ENCODE measurements around the gene VSIG8. TPM values are rescaled to one million over a fixed set of nuclear protein-coding genes. Genes with fewer than 3 reads are reported as not detected.
"Not testable (repeated sequence)": the region's sequence is repeated elsewhere in the genome, so short reads cannot be mapped to it uniquely, and the experiment has no call there.

The VSIG8 gene
- total and polyA plus RNA-seq, 9 of the 15 experiments (the other 6 are each of a cell fraction or from before 2014, with no cell fraction given) = not detected

- no peaks in the 10 kb centered on the region for H3K36me3 ChIP-seq (ENCODE audit: control insufficient read depth, insufficient read depth, low read length)
- no peak for DNase-seq (ENCODE audit: extremely low read depth in 1 of 4, low spot score in 3 of 4)
- no peak overlapping the region for H3K4me3 ChIP-seq
- peaks cover 16 to 45% of the 10 kb centered on the region in 2 experiments for H3K4me1 ChIP-seq (replicated peaks in 1 of 2; ENCODE audit: control insufficient read depth in 2 of 2, insufficient read depth in 2 of 2, low read length in 2 of 2)
- H3K9me3 ChIP-seq (replicated peaks; ENCODE audit: control insufficient read depth, insufficient read depth, low read depth, low read length) = no peaks in the 10 kb centered on the region
- no peak for ATAC-seq
- no peak for TF ChIP-seq ZNF408 (CRISPR knock-in tag; IDR thresholded peaks at IDR 0.05; ENCODE audit: low read depth)
- TF ChIP-seq CTBP1 (IDR thresholded peaks at IDR 0.05; ENCODE audit: borderline replicate concordance) = no peak
- no peak for TF ChIP-seq BCL6 (CRISPR knock-in tag; IDR thresholded peaks at IDR 0.05)
- H3K9ac ChIP-seq (ENCODE audit: insufficient read depth in 1 of 2, low read depth in 2 of 2, low read length in 2 of 2) = no peak overlapping the region
- in situ Hi-C loops (cut with MboI) (no loop called here), intact Hi-C loops (cut with micrococcal nuclease) (no loop called here)
- ChIA-PET CTCF (ENCODE audit: low intra/inter-chr PET ratio) (no interaction called here), POLR2A (interaction anchor here (1.2 to 1.3 kb wide), 2 partner anchors 9 to 16 kb away, joined by 4 to 5 read pairs; no protein-coding TSS in a partner anchor)
- no peak overlapping the region for H3K4me2 ChIP-seq (ENCODE audit: insufficient read depth, low read length)
- 8% methylated on average over 1 of the region's 1 CpG for WGBS (ENCODE audit: insufficient coverage, low coverage, missing lambda C conversion rate)
- H3K27me3 ChIP-seq (ENCODE audit: control insufficient read depth in 2 of 2, insufficient read depth in 2 of 2, low read length in 2 of 2) = no peaks in the 10 kb centered on the region
- H3K9me1 ChIP-seq (ENCODE audit: control insufficient read depth, insufficient read depth, low read length) = no peaks in the 10 kb centered on the region
- FAIRE-seq = no peak
- BruUV-seq (replicated peaks) = no TSS peak
- no peak overlapping the region for H2AFZ ChIP-seq (ENCODE audit: low read depth, low read length)
- H3K79me2 ChIP-seq (ENCODE audit: control insufficient read depth, insufficient read depth, low read length) = no peaks in the 10 kb centered on the region
- H3K27ac ChIP-seq (ENCODE audit: extremely low read depth, low read depth, low read length) = no peak overlapping the region
- no peaks in the 10 kb centered on the region for H4K20me1 ChIP-seq (replicated peaks; ENCODE audit: control insufficient read depth, insufficient read depth, low read length)
These were observed 44.5 kb upstream of the VSIG8 start for GRCh38 chr1:159906960-159907359.

DNA sequence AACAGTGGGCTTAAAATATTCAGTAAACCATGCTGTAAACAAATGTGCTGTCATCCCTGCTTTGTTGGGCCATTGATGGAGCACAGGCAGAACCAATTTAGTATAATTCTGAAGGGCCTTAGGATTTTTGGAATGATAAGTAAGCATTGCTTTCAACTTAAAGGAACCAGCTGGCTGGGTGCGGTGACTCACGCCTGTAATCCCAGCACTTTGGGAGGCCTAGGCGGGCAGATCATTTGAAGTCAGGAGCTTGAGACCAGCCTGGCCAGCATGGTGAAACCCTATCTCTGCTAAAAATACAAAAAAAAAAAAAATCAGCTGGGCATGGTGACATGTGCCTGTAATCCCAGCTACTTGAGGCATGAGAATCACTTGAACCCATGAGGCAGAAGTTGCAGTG lies 41.6 kb upstream of the VSIG8 start:
- H3K79me2 ChIP-seq (ENCODE audit: control insufficient read depth, insufficient read depth, low read length); H4K20me1 ChIP-seq (replicated peaks; ENCODE audit: control insufficient read depth, insufficient read depth, low read length); H3K4me3 ChIP-seq; H3K9me3 ChIP-seq (replicated peaks; ENCODE audit: control insufficient read depth, insufficient read depth, low read depth, low read length); BruUV-seq (replicated peaks); H3K4me2 ChIP-seq (ENCODE audit: insufficient read depth, low read length); in situ Hi-C loops (cut with MboI); ATAC-seq; intact Hi-C loops (cut with micrococcal nuclease); H3K27ac ChIP-seq (ENCODE audit: extremely low read depth, low read depth, low read length); DNase-seq (ENCODE audit: extremely low read depth in 1 of 4, low spot score in 3 of 4); H3K27me3 ChIP-seq (ENCODE audit: control insufficient read depth in 2 of 2, insufficient read depth in 2 of 2, low read length in 2 of 2); H3K9ac ChIP-seq (ENCODE audit: insufficient read depth in 1 of 2, low read depth in 2 of 2, low read length in 2 of 2); CTCF ChIA-PET (ENCODE audit: low intra/inter-chr PET ratio); H2AFZ ChIP-seq (ENCODE audit: low read depth, low read length); H3K9me1 ChIP-seq (ENCODE audit: control insufficient read depth, insufficient read depth, low read length); H3K36me3 ChIP-seq (ENCODE audit: control insufficient read depth, insufficient read depth, low read length); FAIRE-seq: not testable (repeated sequence)
- POLR2A ChIA-PET = interaction anchor here (0.9 to 2.0 kb wide), 2 partner anchors 10 to 12 kb away, joined by 3 to 9 read pairs; no protein-coding TSS in a partner anchor
- 68% methylated on average over 3 of the region's 3 CpGs for WGBS (ENCODE audit: insufficient coverage, low coverage, missing lambda C conversion rate)
- peaks cover 25 to 33% of the 10 kb centered on the region in 2 experiments for H3K4me1 ChIP-seq (replicated peaks in 1 of 2; ENCODE audit: control insufficient read depth in 2 of 2, insufficient read depth in 2 of 2, low read length in 2 of 2)

All from K562 (cell line).